GM03348 (cell line): ENCODE data around the gene COX7A1.

ENCODE experiments used
- DNase-seq: peaks from one replicate; pipeline ENCODE4 v3.0.0; 2012; ENCODE audit warnings: low spot score

Gene COX7A1

DNA sequence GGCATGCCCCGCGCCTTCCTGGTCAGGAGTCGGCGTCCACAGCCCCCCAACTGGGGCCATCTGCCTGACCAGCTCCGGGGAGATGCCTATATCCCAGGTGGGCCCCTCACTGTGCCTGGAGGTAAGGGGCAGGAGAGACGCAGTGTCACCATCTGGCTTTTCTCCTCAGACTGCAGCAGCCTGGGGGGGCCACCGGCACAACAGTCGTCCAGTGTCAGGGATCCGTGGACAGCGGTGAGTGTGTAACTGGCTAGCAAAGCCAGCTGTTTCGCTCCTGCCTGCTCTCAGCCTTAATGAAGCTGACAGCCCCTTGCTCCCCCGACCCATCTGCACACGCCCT is 41.1 kb downstream of the COX7A1 start:
- no peak for DNase-seq

DNA sequence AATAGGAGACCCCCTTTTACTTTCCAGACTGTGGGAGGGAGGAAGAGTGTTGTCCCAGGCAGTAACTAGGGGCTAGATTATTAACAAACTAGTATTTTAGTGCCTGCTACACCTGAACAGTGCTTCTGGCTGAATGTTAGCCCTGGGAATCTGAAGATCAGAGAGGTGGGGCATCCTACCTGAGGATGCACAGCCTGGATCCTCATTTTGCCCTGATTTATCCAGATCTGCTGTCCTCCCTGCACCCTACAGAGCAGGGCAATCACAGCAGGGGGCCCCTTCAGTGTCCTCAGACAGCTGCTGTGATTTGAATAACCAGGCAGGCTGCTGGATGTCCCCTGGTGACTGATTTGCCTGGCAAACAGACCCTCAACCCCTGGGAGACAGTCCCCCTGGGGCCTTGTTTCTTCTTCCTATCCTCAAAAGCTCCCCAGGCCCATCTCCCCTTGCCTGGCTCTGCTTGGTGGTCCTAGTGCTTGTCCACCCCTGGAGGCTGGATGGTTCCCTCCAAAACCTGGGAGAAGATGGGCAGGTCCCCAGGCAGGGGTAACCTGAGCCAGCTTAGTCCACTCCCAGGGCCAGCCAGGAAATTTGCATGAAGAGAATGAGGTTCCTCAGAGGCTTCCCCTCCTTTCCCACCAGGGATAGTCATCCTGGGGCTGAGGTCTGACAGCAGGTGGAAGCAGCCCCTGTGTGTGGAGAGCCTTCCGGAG is 41.6 kb downstream of the COX7A1 start, which contains the start of gene OVOL3:
OVOL3 (plus strand) TSS at position 657 of the 713 bp plus-strand sequence. CDS start 60 bp downstream, outside the sequence.
- DNase-seq: no peak

DNA sequence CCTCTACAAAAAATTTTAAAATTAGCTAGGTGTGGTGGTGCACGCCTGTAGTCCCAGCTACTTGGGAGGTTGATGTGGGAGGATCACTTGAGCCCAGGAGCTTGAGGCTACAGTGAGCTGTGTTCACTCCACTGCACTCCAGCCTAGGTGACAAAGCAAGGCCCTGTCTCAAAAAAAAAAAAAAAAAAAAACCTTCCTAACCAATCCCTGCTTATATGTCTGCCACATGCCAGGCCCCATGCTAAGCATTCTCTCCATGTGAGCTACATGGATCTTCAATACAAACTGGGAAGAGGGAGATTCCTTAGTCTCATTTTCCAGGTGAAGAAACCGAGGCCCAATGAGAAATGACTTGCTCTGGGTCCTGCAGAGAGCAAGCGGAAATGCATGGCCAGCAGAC is 43.6 kb downstream of the COX7A1 start:
- no peak for DNase-seq

DNA sequence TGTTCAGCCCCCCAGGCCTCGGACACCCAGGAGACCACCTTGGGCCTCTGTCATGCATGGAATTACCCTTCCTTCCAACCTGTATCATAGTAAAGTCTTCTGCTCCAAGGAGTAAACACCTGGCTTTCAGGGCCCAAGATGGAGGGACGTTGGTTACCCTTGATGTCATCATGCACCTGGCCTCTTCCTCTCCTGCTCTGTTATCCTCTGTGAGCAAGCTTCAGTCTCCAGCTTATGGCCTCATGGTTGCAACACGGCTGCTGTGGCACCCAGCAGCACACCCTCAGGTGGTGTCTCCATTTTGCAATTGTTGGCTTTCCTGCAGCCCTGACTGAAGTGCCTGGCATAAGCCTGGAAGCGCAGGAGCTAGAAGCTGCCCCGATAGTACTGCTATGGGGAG is 45.3 kb downstream of the COX7A1 start:
- no peak for DNase-seq

DNA sequence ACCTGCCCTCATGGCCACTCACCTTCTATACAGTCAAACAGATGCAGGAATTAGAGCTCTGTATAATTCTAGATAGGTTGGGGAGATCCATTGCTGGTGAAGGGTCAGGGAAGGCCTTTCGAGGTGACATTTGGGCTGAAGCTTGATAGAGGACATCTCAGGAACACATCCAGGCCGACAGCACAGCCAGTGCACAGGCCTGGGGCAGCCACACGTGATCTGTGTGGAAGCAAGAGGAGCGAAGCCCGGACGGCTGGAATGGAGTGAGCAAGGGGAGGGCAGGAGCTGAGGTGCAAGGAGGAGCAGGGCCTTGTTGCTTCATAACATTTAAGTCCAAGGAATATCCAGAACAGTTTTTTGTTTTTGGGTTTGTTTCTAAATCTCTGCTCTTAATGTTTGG is 45.8 kb downstream of the COX7A1 start:
- DNase-seq: no peak

DNA sequence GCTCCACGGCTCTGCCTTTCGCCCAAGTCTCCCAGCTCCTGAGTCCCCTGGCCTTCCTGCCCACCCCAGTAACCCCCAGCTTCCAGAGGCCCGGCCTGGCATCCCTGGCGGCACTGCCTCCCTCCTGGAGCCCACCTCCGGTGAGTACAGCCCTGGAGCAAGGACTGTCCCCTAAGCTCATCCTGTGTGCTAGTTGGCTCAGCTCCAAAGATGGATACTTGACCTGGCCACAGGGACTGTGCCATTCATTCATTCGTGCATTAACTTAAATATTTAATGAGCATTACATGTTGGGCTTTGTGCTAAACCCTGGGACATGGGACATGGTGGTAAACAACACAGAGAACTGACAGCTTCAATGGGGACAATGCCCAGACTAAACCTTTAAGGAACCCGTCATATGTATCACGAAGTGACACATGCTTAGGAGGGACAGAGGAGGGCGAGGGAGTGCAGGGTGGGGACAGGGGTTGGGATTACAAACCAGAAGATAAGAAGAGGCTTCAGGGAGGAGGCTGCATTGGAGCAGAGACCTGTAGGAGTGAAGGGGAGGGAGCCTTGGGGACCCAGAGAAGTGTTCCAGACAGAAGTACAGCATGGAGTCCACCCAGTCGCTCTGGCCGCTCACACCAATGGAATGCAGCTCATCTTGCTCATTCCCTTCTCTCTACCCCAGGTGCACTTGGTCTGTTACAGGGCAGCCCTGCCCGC is 48.2 kb downstream of the COX7A1 start:
- no peak for DNase-seq

DNA sequence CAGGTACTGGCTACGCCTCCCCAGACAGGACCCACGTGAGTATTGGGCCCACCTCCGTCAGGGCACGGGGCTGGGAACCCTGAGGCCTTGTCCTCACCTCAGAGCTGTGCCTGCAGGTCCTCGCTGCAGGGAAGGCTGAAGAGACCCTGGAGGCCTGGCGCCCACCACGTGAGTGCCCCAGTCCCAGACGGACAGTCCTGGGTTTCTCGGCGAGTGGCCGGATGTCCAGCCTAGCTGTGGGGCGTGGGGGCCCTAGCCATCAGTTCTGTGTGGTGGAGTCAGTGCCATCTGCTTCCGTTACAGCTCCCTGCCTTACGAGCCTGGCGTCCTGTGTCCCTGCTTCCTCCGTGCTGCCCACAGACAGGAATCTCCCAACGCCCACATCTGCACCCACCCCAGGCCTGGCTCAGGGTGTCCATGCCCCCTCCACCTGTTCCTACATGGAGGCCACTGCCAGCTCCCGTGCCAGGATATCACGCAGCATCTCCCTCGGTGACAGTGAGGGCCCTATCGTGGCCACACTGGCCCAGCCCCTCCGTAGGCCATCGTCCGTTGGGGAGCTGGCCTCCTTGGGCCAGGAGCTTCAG is 49.1 kb downstream of the COX7A1 start:
- DNase-seq: no peak

DNA sequence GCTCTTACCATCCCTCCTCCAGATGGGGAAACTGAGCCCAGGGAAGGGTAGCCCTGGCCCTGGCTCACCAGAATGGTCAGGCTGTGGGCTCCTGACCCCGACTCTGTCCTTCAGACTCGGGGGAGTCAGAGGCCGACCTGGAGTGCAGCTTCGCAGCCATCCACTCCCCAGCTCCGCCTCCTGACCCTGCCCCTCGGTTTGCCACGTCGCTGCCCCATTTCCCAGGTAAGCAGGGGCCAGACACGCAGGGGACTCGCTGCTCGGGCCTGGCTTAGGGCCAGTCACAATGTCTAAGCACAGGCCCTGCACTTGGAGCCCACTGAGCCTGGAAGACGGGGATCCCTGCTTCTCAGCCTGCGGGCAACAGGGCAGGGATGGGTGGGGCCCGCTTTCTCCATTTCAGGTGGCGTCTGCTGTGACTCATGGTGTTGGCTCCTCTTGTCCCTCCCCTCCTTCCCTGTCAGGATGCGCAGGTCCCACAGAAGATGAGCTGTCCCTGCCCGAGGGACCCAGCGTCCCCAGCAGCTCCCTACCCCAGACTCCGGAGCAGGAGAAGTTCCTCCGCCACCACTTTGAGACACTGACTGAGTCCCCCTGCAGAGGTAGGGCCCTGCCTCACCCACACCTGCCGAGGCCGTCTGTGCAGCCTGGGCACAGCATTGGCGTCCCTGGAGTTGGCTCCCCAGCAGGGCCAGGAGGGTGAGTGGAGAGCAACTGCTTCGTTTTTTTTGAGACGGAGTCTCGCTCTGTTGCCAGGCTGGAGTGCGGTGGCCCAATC is 50.5 kb downstream of the COX7A1 start:
- no peak for DNase-seq
